Measurements from ENCODE around the gene ASB13. TPM values are rescaled to one million over a fixed set of nuclear protein-coding genes. Genes with fewer than 3 reads are reported as not detected.

The ASB13 gene
- total and polyA plus RNA-seq, 2 experiments from 2014 or later, result 11.6 to 20.2 TPM

DNA sequence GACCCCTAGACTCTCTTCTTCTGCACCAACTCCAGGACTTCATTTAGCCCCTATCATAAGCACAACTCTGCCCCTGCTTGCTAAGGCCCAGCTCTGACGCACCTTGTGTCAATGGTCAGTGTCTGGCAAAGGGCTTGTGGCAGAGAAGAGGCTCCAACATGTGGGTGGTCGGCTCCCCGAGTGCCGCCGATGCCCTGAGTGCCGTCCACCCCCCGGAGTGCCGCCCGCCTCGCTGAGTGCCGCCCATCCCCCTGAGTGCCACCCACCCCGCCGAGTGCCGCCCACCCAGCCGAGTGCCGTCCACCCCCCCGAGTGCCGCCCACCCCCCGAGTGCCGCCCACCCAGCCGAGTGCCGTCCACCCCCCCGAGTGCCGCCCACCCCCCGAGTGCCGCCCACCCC lies 50.3 kb downstream of the ASB13 start:
- H3K79me2 ChIP-seq (replicated peaks; ENCODE audit: insufficient read depth), result no peaks in the 10 kb centered on the region
- H3K4me3 ChIP-seq, result no peak overlapping the region
- H4K20me1 ChIP-seq (replicated peaks; ENCODE audit: insufficient read depth), result no peaks in the 10 kb centered on the region
- no peaks in the 10 kb centered on the region for H3K36me3 ChIP-seq (ENCODE audit: insufficient read depth)
- no peaks in the 10 kb centered on the region for H3K27me3 ChIP-seq (ENCODE audit: insufficient read depth)
- Mint-ChIP-seq H3K9me3 (no peaks in the 10 kb centered on the region), H3K27me3 (ENCODE audit: insufficient read depth, low read depth, poor library complexity) (peaks cover 4% of the 10 kb centered on the region), H3K27ac (no peak overlapping the region), H3K4me1 (peaks cover 6% of the 10 kb centered on the region; the same call in 2 of the 3 replicates), H3K36me3 (ENCODE audit: low read depth) (no peaks in the 10 kb centered on the region), H3K4me3 (no peak overlapping the region)
- TF ChIP-seq NANOG (IDR thresholded peaks at IDR 0.05; ENCODE audit: borderline replicate concordance) (no peak), CREB1 (CRISPR knock-in tag; IDR thresholded peaks at IDR 0.05; ENCODE audit: low read depth) (no peak), POLR2AphosphoS5 (IDR thresholded peaks at IDR 0.05; ENCODE audit: low read depth) (no peak), EZH2phosphoT487 (IDR thresholded peaks at IDR 0.05; ENCODE audit: unreplicated experiment) (no peak), ZNF114 (CRISPR knock-in tag; IDR thresholded peaks at IDR 0.05) (no peak), EZH2 (IDR thresholded peaks at IDR 0.05; ENCODE audit: low read depth, unreplicated experiment) (no peak), ZNF462 (CRISPR knock-in tag; IDR thresholded peaks at IDR 0.05) (no peak), CTCF (conservative IDR thresholded peaks at IDR 0.05; ENCODE audit: low read depth in 2 of 2) (no peak), JUNB (IDR thresholded peaks at IDR 0.05; ENCODE audit: unreplicated experiment) (no peak), REST (IDR thresholded peaks at IDR 0.05; ENCODE audit: unreplicated experiment) (no peak)
- no peaks in the 10 kb centered on the region for H3F3A ChIP-seq (replicated peaks; ENCODE audit: low read depth)
- DNase-seq (ENCODE audit: low spot score), result no peak
- no peaks in the 10 kb centered on the region for H3K4me1 ChIP-seq (ENCODE audit: insufficient read depth)
- H3K4me2 ChIP-seq, result no peak overlapping the region
- no peak for ATAC-seq
- H3K9me2 ChIP-seq (ENCODE audit: insufficient read depth), result no peaks in the 10 kb centered on the region
- no peak overlapping the region for H2AFZ ChIP-seq
- no peak overlapping the region for H3K27ac ChIP-seq (ENCODE audit: low read depth)

All from GM23338 (cell line).